H9 (cell line): Measurements from ENCODE around the gene DKKL1. TPM values are rescaled to one million over a fixed set of nuclear protein-coding genes. Genes with fewer than 3 reads are reported as not detected.
A peak's percentile ranks its signal among the peaks of the same experiment; 100 is the strongest.

Experiments used
- DNase-seq: peaks from one replicate; pipeline ENCODE4 v3.0.0-alpha.2; 2017
- H2AFZ ChIP-seq: one replicate; pipeline ENCODE4 v1.6.1; 2013; ENCODE audit warnings: mild to moderate bottlenecking, low read length, control low read depth, moderate library complexity
- H2AK5ac ChIP-seq: 2 replicates; pipeline ENCODE4 v1.6.1; 2013; ENCODE audit warnings: low read length, control low read depth, mixed read lengths; ENCODE audit not compliant: insufficient read length
- H2BK120ac ChIP-seq: one replicate; pipeline ENCODE4 v1.6.1; 2013; ENCODE audit warnings: low read depth, mild to moderate bottlenecking, low read length, control low read depth, inconsistent platforms; ENCODE audit not compliant: poor library complexity, severe bottlenecking
- H2BK12ac ChIP-seq: 2 replicates; pipeline ENCODE4 v1.6.1; 2013; ENCODE audit warnings: low read length, control low read depth, mixed read lengths, low read depth; ENCODE audit not compliant: insufficient read length
- H2BK15ac ChIP-seq: 2 replicates; pipeline ENCODE4 v1.6.1; 2013; ENCODE audit warnings: low read depth, low read length, control low read depth
- H2BK20ac ChIP-seq: one replicate; pipeline ENCODE4 v1.6.1; 2013; ENCODE audit warnings: low read depth, mild to moderate bottlenecking, low read length, control low read depth, inconsistent platforms; ENCODE audit not compliant: poor library complexity, severe bottlenecking
- H2BK5ac ChIP-seq: 2 replicates; pipeline ENCODE4 v1.6.1; 2013; ENCODE audit warnings: low read length, control low read depth, mixed read lengths; ENCODE audit not compliant: insufficient read length
- H3K14ac ChIP-seq: 2 replicates; pipeline ENCODE4 v1.6.1; 2013; ENCODE audit warnings: low read length, control low read depth; ENCODE audit not compliant: insufficient read depth
- H3K18ac ChIP-seq: 2 replicates; pipeline ENCODE4 v1.6.1; 2013; ENCODE audit warnings: low read depth, mild to moderate bottlenecking, mixed read lengths, low read length, control low read depth; ENCODE audit not compliant: insufficient read length
- H3K23ac ChIP-seq: 2 replicates; pipeline ENCODE4 v1.6.1; 2013; ENCODE audit warnings: low read length, control low read depth, mixed read lengths, low read depth; ENCODE audit not compliant: insufficient read length
- H3K23me2 ChIP-seq: 2 replicates; pipeline ENCODE4 v1.6.1; 2013; ENCODE audit warnings: low read depth, mild to moderate bottlenecking, mixed read lengths, low read length, control low read depth; ENCODE audit not compliant: insufficient read length, poor library complexity, severe bottlenecking
- H3K27ac ChIP-seq: 2 replicates; pipeline ENCODE4 v1.5.1; 2013; ENCODE audit warnings: low read length, control low read depth, mixed read lengths, low read depth; ENCODE audit not compliant: insufficient read length
- H3K27me3 ChIP-seq: 2 replicates; pipeline ENCODE4 v1.6.1; 2013; ENCODE audit warnings: low read length, control low read depth, inconsistent platforms; ENCODE audit not compliant: insufficient read depth
- H3K4ac ChIP-seq: 2 replicates; pipeline ENCODE4 v1.6.1; 2013; ENCODE audit warnings: low read depth, mild to moderate bottlenecking, control low read depth, inconsistent platforms, low read length, moderate library complexity
- H3K4me1 ChIP-seq: 2 replicates; pipeline ENCODE4 v1.6.1; 2013; ENCODE audit warnings: low read length, control low read depth, inconsistent platforms; ENCODE audit not compliant: insufficient read depth
- H3K4me2 ChIP-seq: 2 replicates; pipeline ENCODE4 v1.6.1; 2013; ENCODE audit warnings: low read length, control low read depth, mixed read lengths; ENCODE audit not compliant: insufficient read length, insufficient read depth
- H3K56ac ChIP-seq: 2 replicates; pipeline ENCODE4 v1.6.1; 2013; ENCODE audit warnings: low read depth, mild to moderate bottlenecking, mixed read lengths, low read length, control low read depth; ENCODE audit not compliant: insufficient read length
- H3K79me1 ChIP-seq: 2 replicates; pipeline ENCODE4 v1.6.1; 2013; ENCODE audit warnings: low read depth, mild to moderate bottlenecking, moderate library complexity, low read length, control low read depth, inconsistent platforms; ENCODE audit not compliant: insufficient read depth, poor library complexity, severe bottlenecking
- H3K79me2 ChIP-seq: 2 replicates; pipeline ENCODE4 v1.6.1; 2013; ENCODE audit warnings: low read length, control low read depth, inconsistent platforms; ENCODE audit not compliant: insufficient read depth
- H3K9ac ChIP-seq: 2 replicates; pipeline ENCODE4 v1.6.1; 2013; ENCODE audit warnings: low read length, control low read depth, mixed read lengths; ENCODE audit not compliant: insufficient read length; ENCODE audit errors: extremely low read depth
- H3K9me3 ChIP-seq: one replicate; pipeline ENCODE4 v1.6.1; 2013; ENCODE audit warnings: low read depth, low read length, inconsistent platforms; ENCODE audit not compliant: control insufficient read depth
- H3T11ph ChIP-seq: one replicate; pipeline ENCODE4 v1.6.1; 2013; ENCODE audit warnings: mild to moderate bottlenecking, low read length, control low read depth, inconsistent platforms
- H4K20me1 ChIP-seq: one replicate; pipeline ENCODE4 v1.6.1; 2013; ENCODE audit not compliant: control insufficient read depth, insufficient read length, insufficient read depth
- H4K5ac ChIP-seq: 2 replicates; pipeline ENCODE4 v1.6.1; 2013; ENCODE audit warnings: low read depth, mild to moderate bottlenecking, mixed read lengths, low read length, control low read depth; ENCODE audit not compliant: insufficient read length
- H4K8ac ChIP-seq: replicated peaks from 2 replicates; pipeline ENCODE4 v1.6.1; 2013; ENCODE audit warnings: low read length, control low read depth, mixed read lengths, low read depth; ENCODE audit not compliant: insufficient read length
- H4K91ac ChIP-seq: 2 replicates; pipeline ENCODE4 v1.6.1; 2013; ENCODE audit warnings: low read depth, mild to moderate bottlenecking, moderate library complexity, mixed read lengths, low read length, control low read depth; ENCODE audit not compliant: insufficient read length
- H3K27ac Mint-ChIP-seq, 3 experiments: 2 replicates in 2 of 3; 3 replicates in 1 of 3; pipeline ENCODE4 v1.8.0; 2020 to 2021; ENCODE audit warnings: mixed read lengths in 3 of 3, mild to moderate bottlenecking in 1 of 3, moderate library complexity in 1 of 3
- H3K27me3 Mint-ChIP-seq: 2 replicates; pipeline ENCODE4 v1.8.0; 2021; ENCODE audit warnings: low read depth, mild to moderate bottlenecking, moderate library complexity, mixed read lengths
- H3K36me3 Mint-ChIP-seq, 3 experiments: 2 replicates in 2 of 3; 3 replicates in 1 of 3; pipeline ENCODE4 v1.8.0; 2020 to 2021; ENCODE audit warnings: low read depth in 3 of 3, mixed read lengths in 3 of 3; ENCODE audit not compliant: insufficient read depth in 1 of 3
- H3K4me1 Mint-ChIP-seq, 2 experiments: 2 replicates each; pipeline ENCODE4 v1.8.0; 2020; ENCODE audit warnings: mixed read lengths in 2 of 2
- H3K4me3 Mint-ChIP-seq, 2 experiments: 2 replicates in 1 of 2; 3 replicates in 1 of 2; pipeline ENCODE4 v1.8.0; 2020 to 2021; ENCODE audit warnings: mild to moderate bottlenecking in 2 of 2, mixed read lengths in 2 of 2, moderate library complexity in 1 of 2
- H3K9me3 Mint-ChIP-seq, 2 experiments: 2 replicates in 1 of 2; 3 replicates in 1 of 2; pipeline ENCODE4 v1.8.0; 2020; ENCODE audit warnings: mild to moderate bottlenecking in 2 of 2, mixed read lengths in 2 of 2, moderate library complexity in 1 of 2
- CTCF ChIP-seq: fragments of 200-600 bp; sonication (generic); conservative IDR thresholded peaks from 3 replicates; pipeline ENCODE4 v1.8.0; 2021; ENCODE audit warnings: antibody characterized with exemption, mild to moderate bottlenecking
- WGBS: extraction: QIAGEN DNeasy Blood & Tissue Kit; methylation state at CpG from one replicate; pipeline ENCODE4 v1.1.7; 2013; ENCODE audit warnings: missing lambda C conversion rate, low lambda C conversion rate, mixed read lengths; ENCODE audit not compliant: insufficient read length; ENCODE audit errors: extremely low coverage; 5-methylcytosine and 5-hydroxymethylcytosine counted together
- total RNA-seq: library from RNA; stranded (reverse); gene quantifications from 2 replicates; pipeline ENCODE4 v1.2.1, GENCODE V29; 2021

Gene DKKL1
- total RNA-seq, 1 experiment from 2014 or later, result 3.5 TPM

DNA sequence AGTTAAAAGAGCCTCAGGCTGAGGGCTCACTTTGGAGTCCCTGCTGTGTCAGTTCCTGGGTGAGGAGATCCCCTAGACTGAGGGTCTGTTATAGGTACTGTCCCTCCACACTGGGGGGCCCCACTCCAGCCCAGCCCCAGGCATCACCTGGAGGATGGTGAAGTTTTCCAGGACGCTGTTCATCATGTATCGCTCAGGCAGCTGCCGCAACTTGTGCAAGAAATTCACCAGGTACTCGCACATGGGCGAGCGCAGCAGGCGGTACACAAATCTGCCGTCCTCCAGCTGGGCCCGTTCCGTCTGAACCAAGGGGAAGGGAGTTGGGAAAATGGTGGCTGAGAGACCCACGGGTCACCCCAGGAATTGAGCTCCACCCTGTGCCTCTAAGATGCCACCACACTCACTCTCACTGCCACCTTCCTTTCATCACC is 21.4 kb upstream of the DKKL1 start:
- Mint-ChIP-seq H3K4me1 (peaks cover 17 to 27% of the 10 kb centered on the region in 2 experiments), H3K4me3 (no peak overlapping the region), H3K27ac (peak overlapping the region in 1 of 3 experiments; percentile 5; a peak in 1 of 7 replicates), H3K36me3 (peaks cover 46 to 77% (median 72%) of the 10 kb centered on the region in 3 experiments), H3K9me3 (peaks cover 0 to 3% of the 10 kb centered on the region in 2 experiments; a peak in 2 of 5 replicates), H3K27me3 (peaks cover 13% of the 10 kb centered on the region)
- Histone ChIP-seq H3K79me1 (no peaks in the 10 kb centered on the region), H3K18ac (no peak overlapping the region), H3T11ph (no peak overlapping the region), H2BK120ac (no peak overlapping the region), H2BK15ac (no peak overlapping the region), H3K4me2 (no peak overlapping the region), H2BK12ac (no peak overlapping the region), H3K4ac (no peak overlapping the region), H4K91ac (no peak overlapping the region), H3K4me1 (0 out of 2 replicates have a peak, but pooled peaks cover 2% of the 10 kb centered on the region), H3K14ac (no peak overlapping the region), H2BK20ac (no peak overlapping the region), H2AFZ (no peak overlapping the region), H3K79me2 (no peaks in the 10 kb centered on the region), H4K20me1 (no peaks in the 10 kb centered on the region), H3K23me2 (peaks cover 12% of the 10 kb centered on the region), H2AK5ac (no peak overlapping the region), H3K9ac (no peak overlapping the region), H4K8ac (no peak overlapping the region), H3K23ac (no peak overlapping the region), H4K5ac (no peak overlapping the region), H3K56ac (no peak overlapping the region), H3K9me3 (no peaks in the 10 kb centered on the region), H2BK5ac (no peak overlapping the region), H3K27me3 (peaks cover 3% of the 10 kb centered on the region; the same call in 1 of the 2 replicates), H3K27ac (no peak overlapping the region)
- TF ChIP-seq CTCF, result no peak
- no peak for DNase-seq
- no CpG with 5 or more reads among the region's 11 CpGs for WGBS
